ENCODE results near the gene TBCB.

DNA sequence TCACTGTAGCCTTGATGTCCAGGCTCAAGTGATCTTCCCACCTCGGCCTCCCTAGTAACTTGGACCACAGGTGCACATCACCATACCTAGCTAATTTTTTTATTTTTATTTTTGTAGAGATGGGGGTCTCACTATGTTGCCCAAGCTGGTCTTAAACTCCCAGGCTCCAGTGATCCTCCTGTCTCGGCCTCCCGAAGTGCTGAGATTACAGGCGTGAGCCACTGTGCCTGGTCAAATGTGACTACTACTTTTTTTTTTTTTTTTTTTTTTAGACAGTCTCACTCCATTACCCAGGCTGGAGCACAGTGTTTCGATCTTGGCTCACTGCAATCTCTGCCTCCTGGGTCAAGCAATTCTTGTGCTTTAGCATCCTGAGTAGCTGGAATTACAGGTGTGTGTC is 57.6 kb downstream of the TBCB start:
- TF ChIP-seq CTCF (IDR thresholded peaks at IDR 0.05) (no peak), POLR2A (IDR thresholded peaks at IDR 0.05) (no peak), POLR2AphosphoS5 (IDR thresholded peaks at IDR 0.05) (no peak)
